GM12865 (cell line): ENCODE data around the gene MYO1H.
A peak's percentile ranks its signal among the peaks of the same experiment; 100 is the strongest.

Experiments used
- DNase-seq: peaks from one replicate; pipeline ENCODE4 v3.0.0; 2010; ENCODE audit warnings: low read depth
- H3K4me3 ChIP-seq: 2 replicates; pipeline ENCODE4 v1.5.1; 2011; ENCODE audit warnings: mild to moderate bottlenecking, low read depth, low read length, control low read depth
- CTCF ChIP-seq: IDR thresholded peaks from 2 replicates; pipeline ENCODE4 v1.5.1; 2011; ENCODE audit warnings: low read length, control low read depth, low read depth, inconsistent platforms; ENCODE audit not compliant: insufficient read depth; ENCODE audit errors: missing control alignments

Gene MYO1H

GRCh38 chr12:109458086-109458485 is 110.4 kb downstream of the MYO1H start:
- TF ChIP-seq CTCF, result no peak

GRCh38 chr12:109458771-109459208 is 111.1 kb downstream of the MYO1H start:
- H3K4me3 ChIP-seq, result no peak overlapping the region
- TF ChIP-seq CTCF, result no peak
- DNase-seq, result no peak

More at GRCh38 chr12:109458086-109458485, 110.4 kb downstream of the MYO1H start:
- no peak for DNase-seq
- H3K4me3 ChIP-seq, result no peak overlapping the region

- no peak overlapping the region for H3K4me3 ChIP-seq
- TF ChIP-seq CTCF, result no peak
- DNase-seq, result no peak
Measured at GRCh38 chr12:109459247-109459646, 111.5 kb downstream of the MYO1H start.

- DNase-seq, result no peak
- no peak overlapping the region for H3K4me3 ChIP-seq
- TF ChIP-seq CTCF, result no peak
Measured at GRCh38 chr12:109460538-109460937, 112.8 kb downstream of the MYO1H start.

GRCh38 chr12:109461049-109461845 is 113.5 kb downstream of the MYO1H start:
- TF ChIP-seq CTCF, result no peak
- H3K4me3 ChIP-seq, result no peak overlapping the region
- DNase-seq, result peak; percentile 21

GRCh38 chr12:109461846-109462756 is 114.4 kb downstream of the MYO1H start:
- no peak for DNase-seq

More at GRCh38 chr12:109461846-109462756, 114.4 kb downstream of the MYO1H start:
- H3K4me3 ChIP-seq, result no peak overlapping the region
- TF ChIP-seq CTCF, result no peak
